Measurements from ENCODE around the gene DTX4.

The DTX4 gene

DNA sequence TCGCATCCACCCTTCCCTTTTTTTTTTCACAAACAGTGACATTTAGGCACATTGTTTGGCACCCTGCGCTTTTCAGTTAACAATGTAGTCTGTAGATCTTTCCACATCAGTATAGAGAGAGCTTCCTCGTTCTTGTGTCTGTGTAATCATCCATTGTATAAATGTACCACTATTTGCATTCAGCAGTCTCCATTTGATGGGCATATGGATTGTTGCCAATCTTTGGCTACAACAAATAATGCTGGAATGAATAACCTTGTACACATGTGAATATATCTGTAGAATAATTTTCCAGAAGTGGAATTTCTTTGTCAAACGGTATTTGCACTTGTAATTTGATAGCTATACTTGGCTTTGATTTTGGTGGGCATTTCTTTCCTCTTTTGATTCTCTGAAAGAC is 23.7 kb downstream of the DTX4 start:
- H3K36me3 ChIP-seq (ENCODE audit: control insufficient read depth, insufficient read depth, low read length, severe bottlenecking): peaks cover 74% of the 10 kb centered on the region
- DNase-seq (ENCODE audit: low read depth): no peak
- H3K4me3 ChIP-seq (ENCODE audit: low read length): no peak overlapping the region
- no peaks in the 10 kb centered on the region for H3K27me3 ChIP-seq (replicated peaks; ENCODE audit: control insufficient read depth, insufficient read depth, low read length)
- H3K9ac ChIP-seq (ENCODE audit: low read length): no peak overlapping the region
- H3K9me3 ChIP-seq (ENCODE audit: control insufficient read depth, low read length): no peaks in the 10 kb centered on the region
- H3K4me1 ChIP-seq (ENCODE audit: control insufficient read depth, insufficient read depth, low read length): peaks cover 26% of the 10 kb centered on the region

DNA sequence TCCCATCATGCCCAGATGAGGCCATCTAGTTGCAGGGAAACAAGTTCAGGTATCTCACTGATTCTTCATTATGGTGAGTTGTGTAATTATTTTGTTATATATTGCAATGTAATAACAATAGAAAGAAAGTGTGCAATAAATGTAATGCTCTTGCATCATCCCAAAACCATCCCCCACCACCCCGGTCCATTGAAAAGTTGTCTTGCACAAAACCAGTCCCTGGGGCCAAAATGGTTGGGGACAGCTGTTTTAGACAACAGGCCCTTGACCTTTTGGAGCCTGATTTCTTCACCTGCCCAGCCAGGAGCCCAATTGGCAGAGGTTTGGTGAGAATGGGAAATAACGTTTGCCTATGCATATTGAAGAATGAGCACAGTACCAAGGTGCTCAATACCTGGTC is 24.8 kb downstream of the DTX4 start:
- Histone ChIP-seq H3K4me1 (ENCODE audit: control insufficient read depth, insufficient read depth, low read length) (peaks cover 32% of the 10 kb centered on the region), H3K27me3 (replicated peaks; ENCODE audit: control insufficient read depth, insufficient read depth, low read length) (no peaks in the 10 kb centered on the region), H3K36me3 (ENCODE audit: control insufficient read depth, insufficient read depth, low read length, severe bottlenecking) (peaks cover 72% of the 10 kb centered on the region), H3K9me3 (ENCODE audit: control insufficient read depth, low read length) (no peaks in the 10 kb centered on the region), H3K9ac (ENCODE audit: low read length) (no peak overlapping the region), H3K4me3 (ENCODE audit: low read length) (no peak overlapping the region)
- no peak for DNase-seq (ENCODE audit: low read depth)

DNA sequence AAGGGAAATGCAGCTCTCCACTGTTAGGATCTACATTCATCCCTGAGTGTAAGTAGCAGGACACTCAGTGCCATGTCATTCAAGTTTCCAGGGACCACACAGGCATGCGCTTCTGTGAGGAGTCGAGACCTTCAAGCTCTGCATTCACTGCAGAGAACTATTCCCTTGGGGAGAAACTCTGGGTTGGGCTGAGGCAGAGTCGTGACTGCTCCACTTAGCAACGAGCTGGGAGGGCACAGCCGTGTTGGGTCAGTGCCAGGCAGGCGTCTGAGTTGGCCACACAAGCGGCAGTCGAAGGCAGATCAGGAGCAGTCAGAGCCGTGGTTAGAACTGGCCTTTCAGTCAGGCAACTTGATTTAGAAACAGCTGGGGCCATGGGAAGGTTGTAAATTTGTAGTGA is 26.1 kb downstream of the DTX4 start:
- H3K9ac ChIP-seq (ENCODE audit: low read length): no peak overlapping the region
- H3K4me3 ChIP-seq (ENCODE audit: low read length): peak overlapping the region; percentile 16
- H3K27me3 ChIP-seq (replicated peaks; ENCODE audit: control insufficient read depth, insufficient read depth, low read length): no peaks in the 10 kb centered on the region
- peak; percentile 80 for DNase-seq (ENCODE audit: low read depth)
- H3K36me3 ChIP-seq (ENCODE audit: control insufficient read depth, insufficient read depth, low read length, severe bottlenecking): peaks cover 70% of the 10 kb centered on the region
- peaks cover 32% of the 10 kb centered on the region for H3K4me1 ChIP-seq (ENCODE audit: control insufficient read depth, insufficient read depth, low read length)
- no peaks in the 10 kb centered on the region for H3K9me3 ChIP-seq (ENCODE audit: control insufficient read depth, low read length)

DNA sequence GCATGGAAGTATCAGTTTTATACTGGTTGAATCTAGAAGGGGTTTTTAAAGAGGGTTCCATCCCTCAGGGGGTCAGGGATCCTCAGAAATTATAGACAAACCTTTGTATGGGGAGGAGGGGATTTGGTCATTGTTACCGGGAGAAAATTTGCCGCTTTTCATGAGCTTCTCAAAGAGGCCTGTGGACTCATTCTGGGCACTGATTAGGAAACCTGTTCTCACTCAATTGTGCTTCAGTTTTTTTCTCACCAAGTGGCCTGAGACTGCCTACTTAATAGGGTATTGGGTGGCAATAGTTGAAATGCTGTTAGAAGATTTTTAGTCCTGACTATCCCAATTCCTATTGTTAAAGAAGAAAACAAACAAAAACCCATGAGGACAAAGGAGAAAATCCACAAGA is 26.8 kb downstream of the DTX4 start:
- peak overlapping the region; percentile 21 for H3K9ac ChIP-seq (ENCODE audit: low read length)
- no peaks in the 10 kb centered on the region for H3K9me3 ChIP-seq (ENCODE audit: control insufficient read depth, low read length)
- H3K36me3 ChIP-seq (ENCODE audit: control insufficient read depth, insufficient read depth, low read length, severe bottlenecking): peaks cover 69% of the 10 kb centered on the region
- peaks cover 32% of the 10 kb centered on the region for H3K4me1 ChIP-seq (ENCODE audit: control insufficient read depth, insufficient read depth, low read length)
- no peaks in the 10 kb centered on the region for H3K27me3 ChIP-seq (replicated peaks; ENCODE audit: control insufficient read depth, insufficient read depth, low read length)
- H3K4me3 ChIP-seq (ENCODE audit: low read length): no peak overlapping the region
- DNase-seq (ENCODE audit: low read depth): no peak

DNA sequence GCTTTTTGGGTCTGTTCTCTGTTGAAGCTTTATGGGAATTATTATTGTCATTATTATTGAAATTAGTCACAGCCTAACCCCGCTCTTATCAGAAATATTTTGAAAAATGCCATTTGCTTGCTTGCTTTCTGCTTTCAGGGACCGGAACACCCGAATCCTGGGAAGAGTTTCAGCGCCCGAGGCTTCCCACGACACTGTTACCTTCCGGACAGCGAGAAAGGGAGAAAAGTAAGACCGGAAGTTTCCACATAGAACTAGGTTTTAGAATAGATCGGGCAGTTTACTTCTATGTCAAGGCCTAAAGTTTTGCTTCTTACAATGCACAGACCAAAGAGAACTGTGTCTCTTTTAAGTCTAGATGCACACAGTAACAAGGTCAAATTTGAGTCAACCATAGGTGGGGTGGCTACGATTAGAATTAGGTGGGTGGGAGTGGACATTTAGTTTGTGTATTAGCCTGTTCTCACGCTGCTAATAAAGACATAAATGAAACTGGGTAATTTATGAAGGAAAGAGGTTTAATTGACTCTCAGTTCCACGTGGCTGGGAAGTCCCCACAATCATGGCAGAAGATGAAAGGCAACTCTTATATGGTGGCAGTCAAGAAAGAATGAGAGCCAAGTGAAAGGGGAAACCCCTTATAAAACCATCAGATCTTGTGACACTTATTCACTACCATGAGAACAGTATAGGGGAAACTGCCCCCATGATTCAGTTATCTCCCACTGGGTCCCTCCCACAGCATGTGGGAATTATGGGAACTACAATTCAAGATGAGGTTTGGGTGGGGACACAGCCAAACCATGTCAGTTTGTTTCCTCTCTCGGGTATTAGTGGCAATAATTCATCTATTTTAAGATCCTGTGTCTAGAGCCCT is 27.9 kb downstream of the DTX4 start:
- Histone ChIP-seq H3K4me1 (ENCODE audit: control insufficient read depth, insufficient read depth, low read length) (peaks cover 32% of the 10 kb centered on the region), H3K9ac (ENCODE audit: low read length) (no peak overlapping the region), H3K9me3 (ENCODE audit: control insufficient read depth, low read length) (no peaks in the 10 kb centered on the region), H3K4me3 (ENCODE audit: low read length) (no peak overlapping the region), H3K36me3 (ENCODE audit: control insufficient read depth, insufficient read depth, low read length, severe bottlenecking) (peaks cover 69% of the 10 kb centered on the region), H3K27me3 (replicated peaks; ENCODE audit: control insufficient read depth, insufficient read depth, low read length) (no peaks in the 10 kb centered on the region)
- DNase-seq (ENCODE audit: low read depth): no peak

DNA sequence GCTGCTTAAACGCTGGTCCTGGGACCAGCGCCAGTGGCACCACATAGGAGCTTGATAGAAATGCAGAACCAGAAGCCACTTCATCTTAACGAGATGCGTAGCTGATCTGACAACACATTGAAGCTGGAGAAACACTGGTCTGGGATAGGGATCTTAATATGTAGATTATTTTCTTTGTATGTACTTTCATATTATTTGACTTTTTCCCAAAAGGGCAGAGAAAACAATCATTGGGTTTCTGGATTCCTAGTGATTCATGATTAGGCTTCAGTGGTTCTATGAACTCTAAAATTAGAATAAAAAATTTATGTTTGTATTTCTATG is 28.5 kb downstream of the DTX4 start:
- Histone ChIP-seq H3K36me3 (ENCODE audit: control insufficient read depth, insufficient read depth, low read length, severe bottlenecking) (peaks cover 69% of the 10 kb centered on the region), H3K4me1 (ENCODE audit: control insufficient read depth, insufficient read depth, low read length) (peaks cover 32% of the 10 kb centered on the region), H3K9ac (ENCODE audit: low read length) (no peak overlapping the region), H3K4me3 (ENCODE audit: low read length) (no peak overlapping the region), H3K9me3 (ENCODE audit: control insufficient read depth, low read length) (no peaks in the 10 kb centered on the region), H3K27me3 (replicated peaks; ENCODE audit: control insufficient read depth, insufficient read depth, low read length) (no peaks in the 10 kb centered on the region)
- DNase-seq (ENCODE audit: low read depth): no peak

DNA sequence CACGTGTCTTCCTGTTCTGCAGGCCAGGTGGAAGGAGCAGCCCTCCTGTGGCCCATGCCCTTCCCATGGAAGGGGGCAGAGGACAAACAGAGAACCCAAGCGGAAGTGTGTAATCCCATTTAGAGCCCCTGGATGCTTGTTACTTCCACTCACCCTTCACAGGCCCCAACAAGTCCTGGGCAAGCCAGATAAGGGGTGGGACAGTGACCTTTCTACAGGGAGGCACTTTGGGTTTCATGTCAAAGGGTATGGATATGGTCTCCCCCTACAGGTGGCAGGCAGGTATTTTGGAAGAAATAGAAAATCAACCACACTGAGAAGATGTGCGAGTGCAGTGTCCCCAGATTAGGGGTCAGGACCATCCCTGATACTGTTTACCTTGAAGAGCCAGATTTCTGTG is 29.4 kb downstream of the DTX4 start:
- no peak overlapping the region for H3K9ac ChIP-seq (ENCODE audit: low read length)
- peaks cover 68% of the 10 kb centered on the region for H3K36me3 ChIP-seq (ENCODE audit: control insufficient read depth, insufficient read depth, low read length, severe bottlenecking)
- H3K27me3 ChIP-seq (replicated peaks; ENCODE audit: control insufficient read depth, insufficient read depth, low read length): no peaks in the 10 kb centered on the region
- H3K4me1 ChIP-seq (ENCODE audit: control insufficient read depth, insufficient read depth, low read length): peaks cover 32% of the 10 kb centered on the region
- no peak for DNase-seq (ENCODE audit: low read depth)
- H3K9me3 ChIP-seq (ENCODE audit: control insufficient read depth, low read length): no peaks in the 10 kb centered on the region
- H3K4me3 ChIP-seq (ENCODE audit: low read length): no peak overlapping the region

DNA sequence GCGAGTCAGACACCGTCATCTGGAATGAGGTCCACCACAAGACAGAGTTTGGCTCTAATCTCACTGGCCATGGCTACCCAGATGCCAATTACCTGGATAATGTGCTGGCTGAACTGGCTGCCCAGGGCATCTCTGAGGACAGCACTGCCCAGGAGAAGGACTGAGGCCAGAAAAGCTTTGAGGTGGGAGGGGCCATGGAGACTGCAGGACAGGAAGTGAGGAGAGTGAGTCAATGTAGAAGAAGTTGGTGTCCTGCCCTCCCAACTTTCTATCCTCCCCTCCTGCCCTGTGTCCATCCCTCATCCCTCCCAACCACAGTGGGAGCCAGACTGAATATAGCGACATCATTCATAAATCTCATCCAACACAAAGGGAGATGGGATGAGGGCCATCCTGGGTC is 32.8 kb downstream of the DTX4 start:
- Histone ChIP-seq H3K4me3 (ENCODE audit: low read length) (no peak overlapping the region), H3K4me1 (ENCODE audit: control insufficient read depth, insufficient read depth, low read length) (peaks cover 29% of the 10 kb centered on the region), H3K9me3 (ENCODE audit: control insufficient read depth, low read length) (no peaks in the 10 kb centered on the region), H3K9ac (ENCODE audit: low read length) (no peak overlapping the region), H3K36me3 (ENCODE audit: control insufficient read depth, insufficient read depth, low read length, severe bottlenecking) (peaks cover 61% of the 10 kb centered on the region), H3K27me3 (replicated peaks; ENCODE audit: control insufficient read depth, insufficient read depth, low read length) (no peaks in the 10 kb centered on the region)
- no peak for DNase-seq (ENCODE audit: low read depth)

DNA sequence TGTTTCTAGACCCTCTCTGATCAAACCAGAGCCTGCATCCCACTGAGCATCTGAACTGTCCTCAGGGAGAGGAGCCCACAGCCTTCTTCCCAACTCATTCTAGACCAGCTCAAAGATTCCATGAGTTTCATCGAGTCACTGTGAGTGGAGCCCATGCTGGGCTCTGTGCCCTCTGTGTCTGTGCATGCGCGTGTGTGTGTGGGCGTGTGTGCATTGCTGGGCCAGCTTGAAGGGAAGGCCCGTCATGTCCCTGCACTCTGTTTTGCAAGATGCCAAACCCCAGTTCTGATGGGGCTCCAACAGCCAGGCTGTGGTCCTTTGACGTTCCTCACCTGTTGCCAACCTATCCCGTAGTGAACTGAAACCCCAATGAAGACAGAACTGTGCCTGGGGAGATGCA is 33.7 kb downstream of the DTX4 start:
- Histone ChIP-seq H3K27me3 (replicated peaks; ENCODE audit: control insufficient read depth, insufficient read depth, low read length) (peaks cover 7% of the 10 kb centered on the region), H3K4me1 (ENCODE audit: control insufficient read depth, insufficient read depth, low read length) (peaks cover 24% of the 10 kb centered on the region), H3K9me3 (ENCODE audit: control insufficient read depth, low read length) (no peaks in the 10 kb centered on the region), H3K36me3 (ENCODE audit: control insufficient read depth, insufficient read depth, low read length, severe bottlenecking) (peaks cover 60% of the 10 kb centered on the region), H3K9ac (ENCODE audit: low read length) (no peak overlapping the region), H3K4me3 (ENCODE audit: low read length) (no peak overlapping the region)
- no peak for DNase-seq (ENCODE audit: low read depth)

DNA sequence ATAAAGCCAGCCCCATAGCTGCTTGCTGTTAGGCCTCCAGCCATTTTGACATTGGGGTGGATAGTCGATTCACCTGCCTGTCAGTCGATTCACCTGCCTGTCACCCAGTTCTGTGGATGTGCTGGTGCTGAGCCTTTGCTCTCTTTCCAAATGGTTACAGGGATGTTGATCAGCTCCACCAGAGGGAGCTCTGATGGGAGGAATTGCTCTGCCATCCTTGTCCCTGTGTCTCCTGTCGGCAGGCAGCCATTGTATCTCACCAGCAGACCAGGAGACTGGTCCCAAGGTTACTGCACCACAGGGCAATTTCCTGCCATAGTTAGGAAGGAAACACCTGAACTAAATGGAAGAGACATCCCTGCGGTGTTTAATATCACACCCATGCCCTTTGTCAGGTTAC is 34.7 kb downstream of the DTX4 start:
- Histone ChIP-seq H3K27me3 (replicated peaks; ENCODE audit: control insufficient read depth, insufficient read depth, low read length) (peaks cover 7% of the 10 kb centered on the region), H3K4me1 (ENCODE audit: control insufficient read depth, insufficient read depth, low read length) (peaks cover 18% of the 10 kb centered on the region), H3K9ac (ENCODE audit: low read length) (no peak overlapping the region), H3K36me3 (ENCODE audit: control insufficient read depth, insufficient read depth, low read length, severe bottlenecking) (peaks cover 52% of the 10 kb centered on the region), H3K4me3 (ENCODE audit: low read length) (no peak overlapping the region), H3K9me3 (ENCODE audit: control insufficient read depth, low read length) (no peaks in the 10 kb centered on the region)
- peak; percentile 45 for DNase-seq (ENCODE audit: low read depth)

DNA sequence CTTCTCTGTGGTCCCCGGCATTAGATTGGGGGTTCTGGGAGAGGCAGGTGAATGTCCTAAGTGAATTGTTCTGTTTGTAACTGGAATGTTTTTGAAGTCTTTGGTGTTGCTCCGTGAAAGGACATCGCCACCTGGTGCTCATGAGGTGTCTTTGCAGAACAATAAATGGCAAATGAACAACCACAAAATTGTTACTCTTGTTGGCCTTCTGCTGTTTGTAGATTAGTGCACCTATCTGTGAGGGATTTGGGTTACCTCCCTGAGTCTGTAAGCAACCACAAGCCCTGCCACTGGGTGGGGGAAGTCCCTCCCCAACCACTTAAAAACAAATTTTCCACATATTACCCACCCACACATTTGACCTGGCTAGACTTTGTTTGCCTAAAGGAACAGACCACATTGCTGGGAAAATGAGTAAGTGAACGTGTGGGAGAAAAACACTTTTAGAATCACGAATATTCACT is 36.1 kb downstream of the DTX4 start:
- Histone ChIP-seq H3K9me3 (ENCODE audit: control insufficient read depth, low read length) (no peaks in the 10 kb centered on the region), H3K27me3 (replicated peaks; ENCODE audit: control insufficient read depth, insufficient read depth, low read length) (peaks cover 13% of the 10 kb centered on the region), H3K9ac (ENCODE audit: low read length) (peak overlapping the region; percentile 6), H3K36me3 (ENCODE audit: control insufficient read depth, insufficient read depth, low read length, severe bottlenecking) (peaks cover 39% of the 10 kb centered on the region), H3K4me3 (ENCODE audit: low read length) (no peak overlapping the region), H3K4me1 (ENCODE audit: control insufficient read depth, insufficient read depth, low read length) (peaks cover 18% of the 10 kb centered on the region)
- DNase-seq (ENCODE audit: low read depth): peak; percentile 81

DNA sequence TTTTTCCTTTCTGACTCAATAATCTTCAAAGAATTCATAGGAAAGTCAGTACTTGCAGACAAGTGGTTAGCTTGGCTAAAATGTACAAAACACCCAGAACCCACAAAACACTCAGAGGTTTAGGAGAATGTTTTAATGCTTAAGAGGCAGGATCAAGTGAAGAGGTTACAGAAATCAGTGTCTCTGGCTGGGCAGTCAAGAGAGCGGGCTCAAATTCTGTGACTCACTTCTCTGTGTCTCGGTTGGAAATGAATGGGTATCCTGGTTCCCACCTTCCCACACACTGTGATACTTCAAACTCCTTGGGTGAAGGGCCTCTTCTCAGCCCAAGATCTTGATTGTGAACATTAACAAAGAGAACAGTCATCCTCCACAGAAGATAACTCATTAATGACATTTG is 37.0 kb downstream of the DTX4 start:
- Histone ChIP-seq H3K4me1 (ENCODE audit: control insufficient read depth, insufficient read depth, low read length) (peaks cover 18% of the 10 kb centered on the region), H3K4me3 (ENCODE audit: low read length) (no peak overlapping the region), H3K9me3 (ENCODE audit: control insufficient read depth, low read length) (no peaks in the 10 kb centered on the region), H3K36me3 (ENCODE audit: control insufficient read depth, insufficient read depth, low read length, severe bottlenecking) (peaks cover 31% of the 10 kb centered on the region), H3K27me3 (replicated peaks; ENCODE audit: control insufficient read depth, insufficient read depth, low read length) (peaks cover 18% of the 10 kb centered on the region), H3K9ac (ENCODE audit: low read length) (no peak overlapping the region)
- DNase-seq (ENCODE audit: low read depth): no peak
